NCI-H345 (cell line): ENCODE data around the gene F13B.
"Not testable (repeated sequence)": the region's sequence is repeated elsewhere in the genome, so short reads cannot be mapped to it uniquely, and the experiment has no call there.

Experiments used
- DNase-seq: peaks from one replicate; lab custom pipeline; 2025; lab: John Stamatoyannopoulos, UW

F13B gene

GRCh38 chr1:197042676-197043341 lies 24.3 kb downstream of the F13B start:
- DNase-seq = peak; percentile 92

- no peak for DNase-seq
Observed at GRCh38 chr1:197041486-197042353, 25.3 kb downstream of the F13B start.

GRCh38 chr1:197036861-197037260 lies 30.2 kb downstream of the F13B start:
- no peak for DNase-seq

GRCh38 chr1:197034631-197035339 lies 32.3 kb downstream of the F13B start:
- DNase-seq = not testable (repeated sequence)

- DNase-seq = no peak
Observed at GRCh38 chr1:197029749-197030148, 37.3 kb downstream of the F13B start.

- DNase-seq = no peak
Observed at GRCh38 chr1:197027359-197027758, 39.7 kb downstream of the F13B start.

GRCh38 chr1:197024460-197024859 lies 42.6 kb downstream of the F13B start:
- no peak for DNase-seq

- no peak for DNase-seq
Observed at GRCh38 chr1:197021716-197022115, 45.3 kb downstream of the F13B start.

GRCh38 chr1:197017558-197018146 lies 49.4 kb downstream of the F13B start:
- DNase-seq = no peak

GRCh38 chr1:197016751-197017150 lies 50.3 kb downstream of the F13B start:
- no peak for DNase-seq

- no peak for DNase-seq
Observed at GRCh38 chr1:197013234-197013633, 53.8 kb downstream of the F13B start.

- DNase-seq = no peak
Observed at GRCh38 chr1:197011614-197012013, 55.4 kb downstream of the F13B start.

- DNase-seq = no peak
Observed at GRCh38 chr1:197008861-197009260, 58.2 kb downstream of the F13B start.

GRCh38 chr1:197003132-197003531 lies 63.9 kb downstream of the F13B start:
- DNase-seq = no peak

GRCh38 chr1:197001828-197002227 lies 65.2 kb downstream of the F13B start:
- DNase-seq = no peak

GRCh38 chr1:196997423-196997822 lies 69.6 kb downstream of the F13B start:
- DNase-seq = no peak

- no peak for DNase-seq
Observed at GRCh38 chr1:196993916-196994315, 73.1 kb downstream of the F13B start.

GRCh38 chr1:196991919-196992651 lies 75.0 kb downstream of the F13B start:
- peak; percentile 90 for DNase-seq
